ENCODE data around the gene EDN2.

DNA sequence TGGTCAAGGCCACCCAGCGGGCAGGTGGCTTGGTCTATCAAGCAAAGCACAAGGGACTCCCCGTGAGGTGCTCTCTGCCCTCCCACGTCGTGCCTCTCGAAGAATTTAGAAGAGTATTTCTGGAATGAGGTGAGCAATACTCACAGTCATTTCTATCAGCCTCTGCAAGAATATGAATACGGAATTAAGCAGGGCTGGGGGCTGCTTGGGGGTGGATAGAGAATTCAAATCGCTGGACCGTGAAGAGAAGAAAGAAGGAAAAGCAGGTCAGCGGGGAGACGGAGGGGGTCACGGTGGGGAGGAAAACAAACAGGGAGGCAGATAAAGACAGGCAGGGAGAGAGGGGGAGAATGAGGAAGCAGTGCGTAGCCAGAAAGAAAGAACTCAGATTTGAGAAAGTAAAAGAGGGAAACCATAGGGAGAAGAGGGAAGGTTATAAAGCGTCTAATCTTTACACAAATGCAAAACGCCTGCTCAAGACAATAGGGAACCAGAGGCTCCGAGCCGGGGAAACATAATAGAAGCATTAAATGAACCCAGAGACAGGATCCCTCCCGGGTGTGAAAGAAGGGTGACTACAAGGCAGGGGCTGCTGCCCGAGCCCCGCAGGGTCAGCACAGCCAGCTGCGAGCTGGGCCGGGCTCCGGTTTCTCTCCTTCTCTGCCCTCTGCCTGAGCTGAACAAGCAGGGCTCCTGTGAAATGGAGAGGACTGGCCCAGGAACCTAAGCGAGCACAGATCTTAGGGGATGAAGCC lies 2.1 kb upstream of the EDN2 start:
- TF ChIP-seq, protein P1, sequence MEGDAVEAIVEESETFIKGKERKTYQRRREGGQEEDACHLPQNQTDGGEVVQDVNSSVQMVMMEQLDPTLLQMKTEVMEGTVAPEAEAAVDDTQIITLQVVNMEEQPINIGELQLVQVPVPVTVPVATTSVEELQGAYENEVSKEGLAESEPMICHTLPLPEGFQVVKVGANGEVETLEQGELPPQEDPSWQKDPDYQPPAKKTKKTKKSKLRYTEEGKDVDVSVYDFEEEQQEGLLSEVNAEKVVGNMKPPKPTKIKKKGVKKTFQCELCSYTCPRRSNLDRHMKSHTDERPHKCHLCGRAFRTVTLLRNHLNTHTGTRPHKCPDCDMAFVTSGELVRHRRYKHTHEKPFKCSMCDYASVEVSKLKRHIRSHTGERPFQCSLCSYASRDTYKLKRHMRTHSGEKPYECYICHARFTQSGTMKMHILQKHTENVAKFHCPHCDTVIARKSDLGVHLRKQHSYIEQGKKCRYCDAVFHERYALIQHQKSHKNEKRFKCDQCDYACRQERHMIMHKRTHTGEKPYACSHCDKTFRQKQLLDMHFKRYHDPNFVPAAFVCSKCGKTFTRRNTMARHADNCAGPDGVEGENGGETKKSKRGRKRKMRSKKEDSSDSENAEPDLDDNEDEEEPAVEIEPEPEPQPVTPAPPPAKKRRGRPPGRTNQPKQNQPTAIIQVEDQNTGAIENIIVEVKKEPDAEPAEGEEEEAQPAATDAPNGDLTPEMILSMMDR (IDR thresholded peaks at IDR 0.05), result no peak
- TF ChIP-seq POLR2A (IDR thresholded peaks at IDR 0.05), result no peak

All from tibial nerve (tissue), 3 donors.